Measurements from ENCODE around the gene SLC16A10. TPM values are rescaled to one million over a fixed set of nuclear protein-coding genes. Genes with fewer than 3 reads are reported as not detected.

The SLC16A10 gene
- total RNA-seq, 2 donors from 2014 or later = 8.7 to 13.8 TPM

DNA sequence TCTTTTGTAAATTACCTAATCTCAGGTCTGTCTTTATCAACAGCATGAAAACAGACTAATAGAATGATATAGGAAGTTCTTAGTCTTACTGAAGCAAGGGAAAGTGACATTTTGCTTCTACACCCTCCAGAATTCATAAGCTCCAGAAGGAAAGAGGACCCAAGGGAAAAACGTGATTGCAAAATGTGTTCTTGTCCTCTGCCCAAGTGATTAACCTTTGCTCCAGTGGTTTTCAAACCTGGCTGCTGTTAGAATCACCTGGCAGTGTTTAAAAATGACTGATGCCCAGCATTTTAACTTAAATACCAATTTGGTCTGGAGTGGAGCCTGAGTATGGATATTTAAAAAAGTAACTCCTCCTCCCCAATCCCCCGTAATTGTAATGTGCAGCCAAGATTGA is 191.4 kb downstream of the SLC16A10 start:
- TF ChIP-seq, protein P1, sequence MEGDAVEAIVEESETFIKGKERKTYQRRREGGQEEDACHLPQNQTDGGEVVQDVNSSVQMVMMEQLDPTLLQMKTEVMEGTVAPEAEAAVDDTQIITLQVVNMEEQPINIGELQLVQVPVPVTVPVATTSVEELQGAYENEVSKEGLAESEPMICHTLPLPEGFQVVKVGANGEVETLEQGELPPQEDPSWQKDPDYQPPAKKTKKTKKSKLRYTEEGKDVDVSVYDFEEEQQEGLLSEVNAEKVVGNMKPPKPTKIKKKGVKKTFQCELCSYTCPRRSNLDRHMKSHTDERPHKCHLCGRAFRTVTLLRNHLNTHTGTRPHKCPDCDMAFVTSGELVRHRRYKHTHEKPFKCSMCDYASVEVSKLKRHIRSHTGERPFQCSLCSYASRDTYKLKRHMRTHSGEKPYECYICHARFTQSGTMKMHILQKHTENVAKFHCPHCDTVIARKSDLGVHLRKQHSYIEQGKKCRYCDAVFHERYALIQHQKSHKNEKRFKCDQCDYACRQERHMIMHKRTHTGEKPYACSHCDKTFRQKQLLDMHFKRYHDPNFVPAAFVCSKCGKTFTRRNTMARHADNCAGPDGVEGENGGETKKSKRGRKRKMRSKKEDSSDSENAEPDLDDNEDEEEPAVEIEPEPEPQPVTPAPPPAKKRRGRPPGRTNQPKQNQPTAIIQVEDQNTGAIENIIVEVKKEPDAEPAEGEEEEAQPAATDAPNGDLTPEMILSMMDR (conservative IDR thresholded peaks at IDR 0.05) = no peak
- Mint-ChIP-seq H3K4me1 (no peaks in the 10 kb centered on the region), H3K36me3 (ENCODE audit: low read depth) (peaks cover 94% of the 10 kb centered on the region), H3K27me3 (ENCODE audit: insufficient read depth) (no peaks in the 10 kb centered on the region), H3K27ac (no peak overlapping the region), H3K9me3 (peaks cover 42% of the 10 kb centered on the region), H3K4me3 (no peak overlapping the region)
- Histone ChIP-seq H3K27me3 (ENCODE audit: control insufficient read depth, insufficient read depth, low read length, poor library complexity, severe bottlenecking) (no peaks in the 10 kb centered on the region), H3K27ac (ENCODE audit: low read depth, low read length) (no peak overlapping the region), H3K4me1 (ENCODE audit: control insufficient read depth, insufficient read depth, low read length) (no peaks in the 10 kb centered on the region), H3K4me3 (ENCODE audit: low read length) (no peak overlapping the region), H3K9ac (ENCODE audit: extremely low read depth, low read length, poor library complexity, severe bottlenecking) (no peak overlapping the region), H3K9me3 (ENCODE audit: control insufficient read depth, low read length) (peaks cover 60% of the 10 kb centered on the region), H3K36me3 (ENCODE audit: control insufficient read depth, insufficient read depth, low read length) (peaks cover 84% of the 10 kb centered on the region)
- 100% methylated on average over 1 to 2 of the region's 2 CpGs for WGBS, 2 experiments (ENCODE audit: insufficient coverage in 1 of 2, insufficient read length in 1 of 2)
- DNase-seq = no peak

DNA sequence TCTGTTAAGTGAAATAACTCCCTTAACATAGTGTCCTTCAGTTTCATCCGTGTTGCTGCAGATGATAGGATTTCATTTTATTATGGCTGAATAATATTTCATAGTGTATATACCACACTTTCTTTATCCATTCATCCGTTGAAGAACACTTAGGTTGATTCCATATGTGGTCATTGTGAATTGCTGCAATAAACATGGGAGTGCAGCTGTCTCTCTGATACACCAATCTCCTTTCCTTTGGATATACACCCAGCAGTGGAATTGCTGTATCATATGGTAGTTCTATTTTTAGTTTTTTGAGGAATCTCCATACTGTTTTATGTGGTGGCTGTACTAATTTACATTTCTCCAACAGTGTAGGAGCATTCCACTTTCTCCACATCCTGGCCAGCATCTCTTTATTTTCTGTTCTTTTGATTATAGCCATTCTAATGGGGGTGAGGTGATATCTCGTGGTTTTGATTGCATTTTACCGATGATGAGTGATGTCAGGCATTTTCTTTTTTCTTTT is 193.2 kb downstream of the SLC16A10 start:
- no peaks in the 10 kb centered on the region for H3K4me1 Mint-ChIP-seq
- Histone ChIP-seq H3K9ac (ENCODE audit: extremely low read depth, low read length, poor library complexity, severe bottlenecking) (no peak overlapping the region), H3K9me3 (ENCODE audit: control insufficient read depth, low read length) (peaks cover 46% of the 10 kb centered on the region), H3K27ac (ENCODE audit: low read depth, low read length) (no peak overlapping the region), H3K4me3 (ENCODE audit: low read length) (no peak overlapping the region), H3K36me3 (ENCODE audit: control insufficient read depth, insufficient read depth, low read length) (peaks cover 70% of the 10 kb centered on the region), H3K4me1 (ENCODE audit: control insufficient read depth, insufficient read depth, low read length) (no peaks in the 10 kb centered on the region), H3K27me3 (ENCODE audit: control insufficient read depth, insufficient read depth, low read length, poor library complexity, severe bottlenecking) (no peaks in the 10 kb centered on the region)
- H3K9me3 Mint-ChIP-seq = peaks cover 34% of the 10 kb centered on the region
- no peak overlapping the region for H3K27ac Mint-ChIP-seq
- TF ChIP-seq, protein P1 (conservative IDR thresholded peaks at IDR 0.05) = no peak
- no peaks in the 10 kb centered on the region for H3K27me3 Mint-ChIP-seq (ENCODE audit: insufficient read depth)
- H3K4me3 Mint-ChIP-seq = no peak overlapping the region
- no peak for DNase-seq
- peaks cover 88% of the 10 kb centered on the region for H3K36me3 Mint-ChIP-seq (ENCODE audit: low read depth)
- WGBS, 2 experiments (ENCODE audit: insufficient coverage in 1 of 2, insufficient read length in 1 of 2) = 80% methylated on average over 1 of the region's 4 CpGs; no CpG with 5 or more reads in 1 of the 2 experiments

Other genes starting within 250 kb of the SLC16A10 start
- gene AMD1, start 212.7 kb upstream of the SLC16A10 start, total RNA-seq = 10 to 100 TPM; 71.8 to 87.0 TPM
- 100 to 1,000 TPM in 1 of 2 donors, 10 to 100 TPM in 1; 94.5 to 103 TPM for gene GTF3C6, start 128.8 kb upstream of the SLC16A10 start, total RNA-seq
- 10 to 100 TPM; 30.6 to 36.4 TPM for gene RPF2, start 105.5 kb upstream of the SLC16A10 start, total RNA-seq